WTC11 (cell line): ENCODE results near the gene EDC4. TPM values are rescaled to one million over a fixed set of nuclear protein-coding genes. Genes with fewer than 3 reads are reported as not detected.

Experiments
- ATAC-seq: fragments of 200-7000 bp; cut with Tn5 transposase; 2 replicates; pipeline ENCODE4 v1.10.0; 2021; ENCODE audit warnings: mild to moderate bottlenecking, moderate library complexity
- CTCF ChIA-PET: fragments of 300-600 bp; sonication (Branson Sonifier 250); formaldehyde crosslinking; loops from one replicate; lab custom pipeline; 2021; ENCODE audit warnings: antibody characterized with exemption; lab: Charles Lee
- POLR2A ChIA-PET: fragments of 350-600 bp; sonication (Branson Sonifier 250); formaldehyde crosslinking; loops from one replicate; lab custom pipeline; 2021; ENCODE audit warnings: antibody characterized with exemption; lab: Charles Lee
- DNase-seq: peaks from one replicate; pipeline ENCODE4 v3.0.0; 2021; ENCODE audit warnings: low spot score
- H3K27ac Mint-ChIP-seq: 2 replicates; pipeline ENCODE4 v1.8.0; 2021; ENCODE audit warnings: mixed read lengths
- H3K27me3 Mint-ChIP-seq: 2 replicates; pipeline ENCODE4 v1.8.0; 2021; ENCODE audit warnings: low read depth, mild to moderate bottlenecking, moderate library complexity, mixed read lengths
- H3K36me3 Mint-ChIP-seq: 2 replicates; pipeline ENCODE4 v1.8.0; 2021; ENCODE audit warnings: mixed read lengths
- H3K4me1 Mint-ChIP-seq: 2 replicates; pipeline ENCODE4 v1.8.0; 2022; ENCODE audit warnings: mixed read lengths
- H3K4me3 Mint-ChIP-seq: 2 replicates; pipeline ENCODE4 v1.8.0; 2021; ENCODE audit warnings: mild to moderate bottlenecking, moderate library complexity, mixed read lengths
- H3K9me3 Mint-ChIP-seq: 2 replicates; pipeline ENCODE4 v1.8.0; 2021; ENCODE audit warnings: mixed read lengths
- CREM ChIP-seq: sonication (generic); formaldehyde crosslinking; IDR thresholded peaks from 2 replicates; pipeline ENCODE4 v1.8.1; 2022; ENCODE audit warnings: mild to moderate bottlenecking, missing genetic modification reagents, moderate library complexity
- CTCF ChIP-seq: fragments of 200-600 bp; IDR thresholded peaks from 2 replicates; pipeline ENCODE4 v1.8.0; 2022; ENCODE audit warnings: antibody characterized with exemption
- E2F4 ChIP-seq: sonication (generic); formaldehyde crosslinking; IDR thresholded peaks from 2 replicates; pipeline ENCODE4 v1.8.1; 2022; ENCODE audit warnings: low read depth, mild to moderate bottlenecking, moderate library complexity, missing genetic modification reagents, borderline replicate concordance
- ETV6 ChIP-seq: sonication (generic); formaldehyde crosslinking; IDR thresholded peaks from 2 replicates; pipeline ENCODE4 v1.8.1; 2022; ENCODE audit warnings: mild to moderate bottlenecking, missing genetic modification reagents
- GABPB1 ChIP-seq: sonication (generic); formaldehyde crosslinking; IDR thresholded peaks from 2 replicates; pipeline ENCODE4 v1.8.1; 2023; ENCODE audit warnings: mild to moderate bottlenecking, missing genetic modification reagents
- JAZF1 ChIP-seq: fragments of 250-450 bp; sonication (Bioruptor Pico); IDR thresholded peaks from 2 replicates; pipeline ENCODE4 v1.9.0; 2021; ENCODE audit warnings: moderate library complexity, mild to moderate bottlenecking, inconsistent platforms
- JUN ChIP-seq: sonication (generic); formaldehyde crosslinking; IDR thresholded peaks from 2 replicates; pipeline ENCODE4 v1.8.0; 2023; ENCODE audit warnings: mild to moderate bottlenecking, missing genetic modification reagents
- NR2C2 ChIP-seq: sonication (generic); formaldehyde crosslinking; IDR thresholded peaks from 2 replicates; pipeline ENCODE4 v1.8.0; 2022; ENCODE audit warnings: mild to moderate bottlenecking, missing genetic modification reagents
- PRRX2 ChIP-seq: fragments of 250-450 bp; sonication (Bioruptor Pico); IDR thresholded peaks from 2 replicates; pipeline ENCODE4 v1.8.0; 2021; ENCODE audit warnings: mild to moderate bottlenecking
- SP1 ChIP-seq: sonication (generic); formaldehyde crosslinking; conservative IDR thresholded peaks from 2 replicates; pipeline ENCODE4 v1.8.1; 2022; ENCODE audit warnings: missing genetic modification reagents
- ZBTB43 ChIP-seq: sonication (generic); formaldehyde crosslinking; IDR thresholded peaks from 2 replicates; pipeline ENCODE4 v1.8.1; 2023; ENCODE audit warnings: mild to moderate bottlenecking, missing genetic modification reagents
- ZNF281 ChIP-seq: sonication (generic); formaldehyde crosslinking; IDR thresholded peaks from 2 replicates; pipeline ENCODE4 v1.8.0; 2023; ENCODE audit warnings: mild to moderate bottlenecking, missing genetic modification reagents
- ZNF423 ChIP-seq: fragments of 250-450 bp; sonication (Bioruptor Pico); IDR thresholded peaks from 2 replicates; pipeline ENCODE4 v2.1.2; 2022; ENCODE audit warnings: mild to moderate bottlenecking, moderate library complexity
- ZNF512 ChIP-seq: sonication (generic); formaldehyde crosslinking; IDR thresholded peaks from 2 replicates; pipeline ENCODE4 v1.8.1; 2022; ENCODE audit warnings: missing genetic modification reagents, borderline replicate concordance
- total RNA-seq: library from RNA; stranded (reverse); gene quantifications from 3 replicates; pipeline ENCODE4 v1.2.3, GENCODE V29; 2021

The EDC4 gene
- total RNA-seq, 1 experiment from 2014 or later, result 83.7 TPM

- Mint-ChIP-seq H3K27ac (no peak overlapping the region), H3K4me3 (no peak overlapping the region), H3K4me1 (peaks cover 15% of the 10 kb centered on the region), H3K27me3 (no peaks in the 10 kb centered on the region), H3K36me3 (peaks cover 3% of the 10 kb centered on the region), H3K9me3 (no peaks in the 10 kb centered on the region)
- ChIA-PET POLR2A (interaction anchor here (0.9 to 1.1 kb wide), 2 partner anchors 11 to 45 kb away, joined by 3 to 6 read pairs; partner anchors contain the start of gene NRN1L), CTCF (interaction anchor here (0.6 to 9.2 kb wide), 12 partner anchors 13 to 1154 kb away, joined by 3 to 144 read pairs (median 3); partner anchors contain the start of gene NRN1L)
- TF ChIP-seq ZNF512 (CRISPR knock-in tag) (no peak), PRRX2 (CRISPR knock-in tag) (no peak), CTCF (peak; percentile 67), ZNF281 (CRISPR knock-in tag) (peak; percentile 21; the same call in 1 of the 2 replicates), ETV6 (CRISPR knock-in tag) (peak; percentile 15; the same call in 1 of the 2 replicates), GABPB1 (CRISPR knock-in tag) (peak; percentile 20; the same call in 1 of the 2 replicates), ZBTB43 (CRISPR knock-in tag) (peak; percentile 93; the same call in 1 of the 2 replicates), NR2C2 (CRISPR knock-in tag) (0 out of 2 replicates have a peak, but pooled peaks have one; percentile 39)
- ATAC-seq, result peak; percentile 81
- DNase-seq, result peak; percentile 88
These were observed 55.9 kb downstream of the EDC4 start for GRCh38 chr16:67928561-67929364.

- TF ChIP-seq JUN (CRISPR knock-in tag), result no peak
- no peak for TF ChIP-seq ZNF423 (CRISPR knock-in tag)
- TF ChIP-seq E2F4, result no peak
- no peak for TF ChIP-seq CREM (CRISPR knock-in tag)
- TF ChIP-seq SP1 (CRISPR knock-in tag), result no peak
- no peak for TF ChIP-seq JAZF1 (CRISPR knock-in tag)
- ChIA-PET CTCF (interaction anchor here (1.4 to 9.2 kb wide), 2 partner anchors 46 to 113 kb away, joined by 7 to 144 read pairs; partner anchors contain the start of gene NRN1L), POLR2A (no interaction called here)
- Mint-ChIP-seq H3K9me3 (no peaks in the 10 kb centered on the region), H3K27ac (no peak overlapping the region), H3K4me1 (peaks cover 28% of the 10 kb centered on the region), H3K27me3 (no peaks in the 10 kb centered on the region), H3K36me3 (peaks cover 4% of the 10 kb centered on the region), H3K4me3 (no peak overlapping the region)
- no peak for ATAC-seq
- no peak for DNase-seq
These were observed 57.3 kb downstream of the EDC4 start for GRCh38 chr16:67930191-67930590.
